Sigmoid colon (tissue), 3 donors: ENCODE results near the gene BARX2.

Experiments used
- CTCF ChIP-seq, 4 experiments: fragments of 450-650 bp in 3 of 4; fragments of 200-600 bp in 1 of 4; IDR thresholded peaks; one replicate each; pipeline ENCODE4 v1.5.1; 2016 to 2019; ENCODE audit warnings: antibody characterized with exemption in 4 of 4, mild to moderate bottlenecking in 3 of 4, moderate library complexity in 2 of 4
- POLR2A ChIP-seq, 2 donors: fragments of 450-650 bp; IDR thresholded peaks; one replicate each; pipeline ENCODE4 v1.6.1; 2016; ENCODE audit warnings: antibody characterized with exemption in 2 of 2, mild to moderate bottlenecking in 2 of 2, moderate library complexity in 2 of 2

GRCh38 chr11:129333873-129334272, 41.8 kb upstream of the BARX2 start:
- no peak for TF ChIP-seq POLR2A (IDR thresholded peaks at IDR 0.05)
- TF ChIP-seq CTCF (IDR thresholded peaks at IDR 0.05), result no peak
